NCI-H146 treated with DMSO at 0.1 percent for 48 hours (cell line): ENCODE results near the gene CRIM1.

Experiments used
- DNase-seq: peaks from one replicate; lab custom pipeline; 2025; ENCODE audit not compliant: unreplicated experiment; lab: John Stamatoyannopoulos, UW

CRIM1 gene

DNA sequence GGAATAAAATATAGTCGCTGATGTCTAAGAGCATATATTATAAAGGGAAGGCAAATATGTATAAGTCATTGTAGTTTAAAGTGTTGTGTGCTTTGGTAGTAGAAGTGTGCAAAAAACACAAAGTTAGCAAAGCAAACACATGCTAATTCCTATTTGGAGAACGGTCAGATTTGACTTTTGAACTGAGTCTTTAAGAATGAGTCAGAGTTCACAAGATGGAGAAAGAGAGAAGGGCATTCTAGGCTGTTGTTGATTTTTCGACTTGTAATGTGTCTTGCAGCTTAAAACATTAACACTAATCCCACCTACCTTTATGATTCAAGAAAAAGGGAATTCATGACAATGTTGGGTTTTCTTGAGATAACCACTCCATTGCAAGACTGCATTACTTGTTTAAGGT lies 98.1 kb downstream of the CRIM1 start:
- no peak for DNase-seq

GRCh38 chr2:36455011-36455410 lies 99.4 kb downstream of the CRIM1 start:
- no peak for DNase-seq

DNA sequence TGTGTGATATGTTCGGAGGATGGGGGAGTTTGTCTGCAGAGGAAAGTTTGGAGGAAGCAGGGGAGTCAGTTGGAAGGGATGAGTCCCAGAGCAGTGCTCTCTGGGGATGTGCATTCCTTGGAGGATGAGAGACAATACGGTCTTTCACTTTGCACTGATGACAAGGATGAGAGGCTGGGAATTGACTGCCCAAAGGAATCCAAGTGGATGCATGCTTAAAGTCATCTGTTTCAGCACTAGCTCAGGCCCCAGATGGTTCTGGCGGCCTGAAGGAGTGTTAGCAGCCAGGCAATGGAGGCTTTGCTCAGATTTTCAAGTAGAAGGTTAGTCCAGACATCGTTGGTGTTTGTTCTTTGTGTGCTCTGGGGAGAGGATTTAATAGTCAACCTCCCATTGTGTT lies 100.2 kb downstream of the CRIM1 start:
- no peak for DNase-seq

GRCh38 chr2:36456227-36457175 lies 100.9 kb downstream of the CRIM1 start:
- DNase-seq: no peak

DNA sequence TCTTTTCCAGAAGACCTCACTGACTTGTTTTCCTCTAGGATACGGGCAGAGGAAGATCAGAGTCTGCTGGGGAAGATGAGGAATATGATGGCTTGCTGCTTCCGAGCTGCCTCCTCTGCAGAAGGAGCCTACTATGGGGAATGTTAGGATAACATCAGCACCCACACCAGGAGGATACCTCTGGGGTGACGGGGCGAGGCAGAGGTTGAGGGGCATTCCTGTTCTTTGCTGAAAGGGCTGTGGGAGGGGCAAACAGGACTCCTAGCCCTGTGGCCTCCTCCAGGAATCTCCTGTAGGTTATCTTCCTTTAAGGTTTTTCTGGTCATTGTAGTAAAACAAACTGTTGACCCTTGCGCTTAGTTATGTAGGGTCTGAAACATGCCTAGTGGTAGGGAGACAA lies 102.5 kb downstream of the CRIM1 start:
- DNase-seq: no peak

DNA sequence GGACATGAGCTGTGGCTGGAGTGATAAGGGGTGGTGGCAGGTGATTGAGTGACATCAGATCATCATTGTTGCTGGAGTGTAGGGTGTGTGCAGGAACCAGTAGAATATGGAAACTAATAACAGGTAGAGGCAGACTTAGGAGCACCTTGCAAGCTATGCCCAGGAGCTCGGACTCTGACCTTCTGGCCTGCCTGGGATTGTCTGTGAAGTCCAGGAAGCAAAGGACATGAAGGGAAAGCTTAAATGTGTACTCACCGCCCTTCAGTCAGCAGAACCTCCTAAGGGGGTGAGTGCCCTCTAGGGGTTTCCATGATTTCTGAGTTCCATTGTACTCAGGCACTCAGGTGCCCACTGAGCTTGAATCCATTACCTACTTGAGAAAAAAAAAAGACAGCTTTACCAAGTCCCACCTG lies 104.2 kb downstream of the CRIM1 start:
- DNase-seq: peak; percentile 4

DNA sequence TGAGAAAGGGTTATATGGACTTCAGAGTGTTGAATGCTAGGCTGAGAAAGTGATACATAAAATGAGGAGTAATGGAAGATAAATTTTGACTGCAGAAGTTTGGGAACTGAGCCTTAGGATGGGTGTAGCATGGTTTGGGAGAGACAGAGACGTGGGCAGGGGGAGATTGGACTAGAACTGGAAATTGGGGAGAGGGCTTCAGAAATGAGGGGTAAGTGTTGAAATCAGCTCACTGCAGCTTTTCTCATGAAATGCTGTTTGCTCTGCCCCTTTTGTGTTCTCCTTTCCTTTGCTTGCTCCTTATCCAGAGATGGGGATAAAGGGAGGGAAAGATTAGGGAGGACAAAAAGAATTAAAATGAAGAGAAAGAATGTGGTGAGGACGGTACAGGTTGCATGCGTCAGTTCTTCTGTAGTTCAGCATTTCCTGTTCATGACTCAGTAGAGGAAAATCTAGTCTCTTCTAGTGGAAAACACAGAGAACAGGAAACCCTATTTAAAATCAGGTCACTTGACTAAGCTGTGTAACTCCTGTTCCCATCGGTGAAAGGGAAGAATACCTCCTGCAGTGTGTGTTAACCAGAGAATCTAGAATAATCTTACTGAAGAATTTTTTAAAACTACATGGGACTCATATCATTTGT lies 105.6 kb downstream of the CRIM1 start:
- no peak for DNase-seq

DNA sequence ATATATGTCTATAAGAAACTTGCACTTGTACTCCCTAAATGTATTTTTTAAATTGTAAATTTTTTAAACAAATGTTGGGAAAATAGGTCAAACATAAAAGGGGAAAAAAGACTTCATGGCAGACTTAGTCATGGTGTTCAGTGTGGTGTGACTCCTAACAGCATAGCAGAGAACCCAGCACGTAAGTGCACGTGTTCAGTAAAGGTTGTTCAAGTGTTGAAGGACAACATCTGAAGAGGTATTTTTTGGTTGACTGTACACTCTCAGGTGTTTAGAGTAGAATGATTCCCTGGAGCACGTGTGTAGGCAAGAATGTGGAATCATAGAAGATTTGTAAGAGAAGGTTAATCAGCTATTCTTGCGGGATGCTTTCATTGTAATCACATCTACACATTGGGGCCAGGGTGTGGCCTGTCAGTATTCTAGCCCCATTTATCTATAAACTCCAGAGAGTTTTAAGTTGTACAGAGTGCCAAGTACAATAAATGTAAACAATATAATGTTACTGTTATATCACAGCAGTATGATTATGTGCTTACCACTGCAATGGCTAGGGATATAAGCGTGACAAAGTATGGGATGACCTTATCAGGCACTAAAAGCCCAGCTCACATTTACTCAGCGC lies 106.8 kb downstream of the CRIM1 start:
- DNase-seq: no peak

DNA sequence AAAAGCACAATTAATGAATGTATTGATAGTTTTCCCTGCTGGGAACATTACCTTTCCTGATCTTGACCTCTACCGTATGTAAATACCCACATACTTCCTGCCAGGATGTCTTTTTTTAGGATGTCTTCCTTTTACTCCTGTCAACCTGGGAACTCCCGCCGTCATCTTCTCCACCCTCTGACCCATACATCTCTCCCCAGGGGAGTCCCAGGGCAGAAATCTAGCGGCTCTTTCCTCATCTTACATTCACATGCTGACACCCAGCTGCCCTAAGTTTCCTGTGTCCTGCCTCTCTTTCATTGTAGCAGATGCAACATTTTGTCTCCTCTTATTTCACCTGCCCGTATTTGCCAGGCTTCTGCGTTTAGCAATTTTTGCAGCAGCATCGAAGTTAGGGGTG lies 107.8 kb downstream of the CRIM1 start:
- no peak for DNase-seq

DNA sequence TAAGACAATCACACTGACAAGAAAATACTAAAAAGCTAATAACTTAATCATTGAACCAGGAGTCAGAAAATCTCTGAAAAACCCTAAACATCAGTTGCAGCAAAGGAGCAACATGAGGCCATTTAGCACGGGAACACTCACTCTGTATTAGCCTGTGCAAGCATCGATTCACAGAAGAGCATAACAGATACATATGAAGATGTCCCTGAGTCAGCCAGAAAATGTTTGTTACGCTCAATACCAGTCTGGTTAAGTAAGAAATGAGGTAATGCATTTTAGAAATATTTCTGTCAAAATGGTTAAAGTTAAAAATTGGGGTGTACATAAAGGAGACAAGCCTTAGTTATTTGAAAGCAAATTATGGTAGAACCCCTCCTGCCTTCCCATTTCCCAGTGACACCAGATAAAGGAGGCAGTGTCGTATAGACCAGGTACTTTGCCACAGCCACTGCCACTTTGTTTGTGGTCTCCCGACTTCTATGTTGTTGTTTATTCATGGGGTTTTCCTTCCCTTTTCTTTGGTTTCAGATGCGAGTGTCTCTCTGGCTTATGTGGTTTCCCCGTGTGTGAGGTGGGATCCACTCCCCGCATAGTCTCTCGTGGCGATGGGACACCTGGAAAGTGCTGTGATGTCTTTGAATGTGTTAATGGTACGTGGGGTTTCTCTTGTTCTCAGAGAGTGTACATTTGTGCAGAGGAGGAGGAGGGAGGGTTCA lies 108.6 kb downstream of the CRIM1 start:
- no peak for DNase-seq

GRCh38 chr2:36466135-36466534 lies 110.6 kb downstream of the CRIM1 start:
- no peak for DNase-seq

DNA sequence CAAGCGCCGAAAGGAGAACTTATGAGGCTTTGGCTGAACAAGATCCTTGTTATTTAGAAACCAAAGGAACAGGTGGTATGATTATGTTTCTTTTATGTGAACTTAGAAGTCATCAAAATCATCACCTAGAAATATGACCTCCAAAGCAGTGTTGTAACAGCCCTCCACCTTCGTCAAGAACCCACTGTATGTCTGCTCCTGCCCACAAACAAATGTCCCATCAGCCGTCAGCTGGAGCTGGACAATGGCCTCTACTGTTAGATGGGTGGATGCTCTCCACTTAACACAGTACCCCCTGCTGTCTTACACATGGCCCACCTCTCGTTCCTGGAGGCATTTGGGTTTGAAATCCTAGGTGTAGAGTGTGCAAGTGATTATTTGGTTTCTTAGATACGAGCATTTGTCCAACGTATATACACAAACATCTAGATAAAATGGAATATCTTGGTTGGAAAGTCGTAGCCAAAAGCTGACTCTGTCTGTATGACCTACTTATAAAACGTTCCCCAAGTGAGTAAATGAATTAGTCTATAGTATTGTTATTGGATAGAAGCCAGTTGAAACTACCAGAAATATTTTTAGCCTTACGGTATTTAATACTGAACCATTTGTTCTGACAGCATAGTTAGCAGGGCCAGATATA lies 113.0 kb downstream of the CRIM1 start:
- DNase-seq: no peak

GRCh38 chr2:36469106-36469477 lies 113.5 kb downstream of the CRIM1 start:
- no peak for DNase-seq

GRCh38 chr2:36469710-36470109 lies 114.1 kb downstream of the CRIM1 start:
- no peak for DNase-seq

DNA sequence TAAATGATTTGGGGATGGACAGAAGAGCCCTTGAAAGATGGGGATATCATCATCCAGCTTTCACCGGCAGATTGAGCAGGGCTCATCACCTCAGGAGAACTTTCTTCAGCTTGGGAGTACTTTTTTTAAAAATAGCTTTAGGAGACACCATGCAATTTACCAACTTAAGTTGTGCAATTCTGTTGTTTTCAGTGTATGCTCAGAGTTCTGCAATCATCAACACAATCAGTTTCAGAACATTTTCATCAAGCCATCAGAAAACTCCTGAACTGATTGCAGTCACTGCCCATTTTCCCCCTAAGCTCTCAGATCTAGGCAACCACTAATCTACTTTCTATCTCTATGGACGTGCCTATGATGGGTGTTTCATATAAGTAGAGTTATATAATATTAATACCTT lies 117.7 kb downstream of the CRIM1 start:
- no peak for DNase-seq

- DNase-seq: no peak
Measured at GRCh38 chr2:36476411-36476810, 120.8 kb downstream of the CRIM1 start.

GRCh38 chr2:36477315-36477714 lies 121.7 kb downstream of the CRIM1 start:
- DNase-seq: no peak

DNA sequence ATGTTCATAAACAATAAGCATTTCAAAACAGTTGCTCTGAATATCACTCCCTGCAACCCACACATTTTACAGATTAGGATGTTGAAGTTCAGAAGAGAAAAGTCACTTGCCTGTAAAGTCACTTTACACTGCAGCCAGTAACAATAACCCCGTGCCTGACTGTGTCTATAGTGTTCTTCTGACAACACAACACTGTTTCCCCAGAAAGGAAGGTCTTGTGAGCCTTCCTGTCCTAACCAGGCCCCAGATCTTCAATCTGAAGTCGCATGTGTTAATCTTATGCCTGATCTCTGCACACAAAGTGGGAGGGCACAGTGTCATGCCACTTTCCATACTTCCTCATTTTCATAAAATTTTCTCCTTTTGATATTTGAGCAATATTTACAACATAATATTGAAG lies 122.2 kb downstream of the CRIM1 start:
- no peak for DNase-seq

DNA sequence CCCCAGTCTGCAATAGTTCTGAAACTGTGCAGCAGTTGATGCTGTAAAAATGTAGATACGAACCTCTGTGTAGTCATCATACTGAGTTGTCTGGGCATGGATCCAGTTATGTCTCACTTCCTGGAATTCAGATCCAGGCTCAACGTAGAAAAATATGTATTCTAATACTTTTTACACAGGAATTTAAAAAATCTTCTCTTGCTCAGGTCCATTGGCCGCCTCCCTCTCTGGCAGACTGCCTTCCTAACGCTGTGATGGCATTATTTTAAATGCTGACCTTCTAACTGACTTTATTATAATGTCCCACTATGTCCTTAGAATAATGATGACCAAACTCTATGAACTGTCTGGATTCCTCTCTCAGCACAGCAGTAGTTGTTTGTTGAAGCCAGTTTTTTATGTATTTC lies 122.8 kb downstream of the CRIM1 start:
- DNase-seq: no peak

- DNase-seq: no peak
Measured at GRCh38 chr2:36478999-36479398, 123.4 kb downstream of the CRIM1 start.

DNA sequence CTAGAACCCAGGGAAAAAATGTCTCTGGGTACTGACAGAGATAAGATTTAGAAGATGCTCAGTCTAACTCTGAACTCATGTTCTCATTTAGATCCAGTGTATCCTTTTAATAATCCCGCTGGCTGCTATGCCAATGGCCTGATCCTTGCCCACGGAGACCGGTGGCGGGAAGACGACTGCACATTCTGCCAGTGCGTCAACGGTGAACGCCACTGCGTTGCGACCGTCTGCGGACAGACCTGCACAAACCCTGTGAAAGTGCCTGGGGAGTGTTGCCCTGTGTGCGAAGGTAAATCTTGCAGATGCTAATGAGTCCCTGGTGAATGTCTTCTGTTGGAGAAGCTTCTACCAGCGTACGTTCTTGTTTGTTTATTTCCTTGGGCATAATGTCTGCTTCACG lies 123.8 kb downstream of the CRIM1 start:
- no peak for DNase-seq
